ENCODE data around the gene DHCR24. TPM values are rescaled to one million over a fixed set of nuclear protein-coding genes. Genes with fewer than 3 reads are reported as not detected.

DHCR24 gene
- total and polyA plus RNA-seq, 2 of the 13 experiments (the other 11 are each of a cell fraction or from before 2014, with no cell fraction given), result 374 to 448 TPM

GRCh38 chr1:54919367-54920359, 32.7 kb upstream of the DHCR24 start (continued):
- TF ChIP-seq, protein P1, sequence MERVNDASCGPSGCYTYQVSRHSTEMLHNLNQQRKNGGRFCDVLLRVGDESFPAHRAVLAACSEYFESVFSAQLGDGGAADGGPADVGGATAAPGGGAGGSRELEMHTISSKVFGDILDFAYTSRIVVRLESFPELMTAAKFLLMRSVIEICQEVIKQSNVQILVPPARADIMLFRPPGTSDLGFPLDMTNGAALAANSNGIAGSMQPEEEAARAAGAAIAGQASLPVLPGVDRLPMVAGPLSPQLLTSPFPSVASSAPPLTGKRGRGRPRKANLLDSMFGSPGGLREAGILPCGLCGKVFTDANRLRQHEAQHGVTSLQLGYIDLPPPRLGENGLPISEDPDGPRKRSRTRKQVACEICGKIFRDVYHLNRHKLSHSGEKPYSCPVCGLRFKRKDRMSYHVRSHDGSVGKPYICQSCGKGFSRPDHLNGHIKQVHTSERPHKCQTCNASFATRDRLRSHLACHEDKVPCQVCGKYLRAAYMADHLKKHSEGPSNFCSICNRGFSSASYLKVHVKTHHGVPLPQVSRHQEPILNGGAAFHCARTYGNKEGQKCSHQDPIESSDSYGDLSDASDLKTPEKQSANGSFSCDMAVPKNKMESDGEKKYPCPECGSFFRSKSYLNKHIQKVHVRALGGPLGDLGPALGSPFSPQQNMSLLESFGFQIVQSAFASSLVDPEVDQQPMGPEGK (CRISPR knock-in tag; IDR thresholded peaks at IDR 0.05), result no peak
- TF ChIP-seq, protein P2, sequence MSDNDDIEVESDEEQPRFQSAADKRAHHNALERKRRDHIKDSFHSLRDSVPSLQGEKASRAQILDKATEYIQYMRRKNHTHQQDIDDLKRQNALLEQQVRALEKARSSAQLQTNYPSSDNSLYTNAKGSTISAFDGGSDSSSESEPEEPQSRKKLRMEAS (IDR thresholded peaks at IDR 0.05), result peak; percentile 55
- TF ChIP-seq MEIS1 (CRISPR knock-in tag; IDR thresholded peaks at IDR 0.05; ENCODE audit: borderline replicate concordance) (no peak), RFX5 (IDR thresholded peaks at IDR 0.05; ENCODE audit: low read depth, low read length) (no peak), USF2 (IDR thresholded peaks at IDR 0.05; ENCODE audit: low read depth, low read length) (no peak), USF2 (CRISPR knock-in tag; IDR thresholded peaks at IDR 0.05; ENCODE audit: borderline replicate concordance) (no peak), HDAC2 (CRISPR knock-in tag; IDR thresholded peaks at IDR 0.05) (peak; percentile 64), ZNF510 (CRISPR knock-in tag; IDR thresholded peaks at IDR 0.05; ENCODE audit: low read depth) (no peak), MTA3 (CRISPR knock-in tag; IDR thresholded peaks at IDR 0.05) (no peak), THRA (CRISPR knock-in tag; IDR thresholded peaks at IDR 0.05; ENCODE audit: borderline replicate concordance) (no peak), JUNB (CRISPR knock-in tag; IDR thresholded peaks at IDR 0.05; ENCODE audit: borderline replicate concordance) (no peak), SKI (IDR thresholded peaks at IDR 0.05; ENCODE audit: partially characterized antibody) (no peak), ZNF124 (CRISPR knock-in tag; IDR thresholded peaks at IDR 0.05) (no peak), ZNF788 (CRISPR knock-in tag; IDR thresholded peaks at IDR 0.05; ENCODE audit: borderline replicate concordance) (no peak), NR2F2 (IDR thresholded peaks at IDR 0.05; ENCODE audit: borderline replicate concordance, low read depth) (no peak; the same call in 1 of the 2 replicates), JDP2 (CRISPR knock-in tag; IDR thresholded peaks at IDR 0.05; ENCODE audit: borderline replicate concordance) (no peak)
- TF ChIP-seq, protein P3, sequence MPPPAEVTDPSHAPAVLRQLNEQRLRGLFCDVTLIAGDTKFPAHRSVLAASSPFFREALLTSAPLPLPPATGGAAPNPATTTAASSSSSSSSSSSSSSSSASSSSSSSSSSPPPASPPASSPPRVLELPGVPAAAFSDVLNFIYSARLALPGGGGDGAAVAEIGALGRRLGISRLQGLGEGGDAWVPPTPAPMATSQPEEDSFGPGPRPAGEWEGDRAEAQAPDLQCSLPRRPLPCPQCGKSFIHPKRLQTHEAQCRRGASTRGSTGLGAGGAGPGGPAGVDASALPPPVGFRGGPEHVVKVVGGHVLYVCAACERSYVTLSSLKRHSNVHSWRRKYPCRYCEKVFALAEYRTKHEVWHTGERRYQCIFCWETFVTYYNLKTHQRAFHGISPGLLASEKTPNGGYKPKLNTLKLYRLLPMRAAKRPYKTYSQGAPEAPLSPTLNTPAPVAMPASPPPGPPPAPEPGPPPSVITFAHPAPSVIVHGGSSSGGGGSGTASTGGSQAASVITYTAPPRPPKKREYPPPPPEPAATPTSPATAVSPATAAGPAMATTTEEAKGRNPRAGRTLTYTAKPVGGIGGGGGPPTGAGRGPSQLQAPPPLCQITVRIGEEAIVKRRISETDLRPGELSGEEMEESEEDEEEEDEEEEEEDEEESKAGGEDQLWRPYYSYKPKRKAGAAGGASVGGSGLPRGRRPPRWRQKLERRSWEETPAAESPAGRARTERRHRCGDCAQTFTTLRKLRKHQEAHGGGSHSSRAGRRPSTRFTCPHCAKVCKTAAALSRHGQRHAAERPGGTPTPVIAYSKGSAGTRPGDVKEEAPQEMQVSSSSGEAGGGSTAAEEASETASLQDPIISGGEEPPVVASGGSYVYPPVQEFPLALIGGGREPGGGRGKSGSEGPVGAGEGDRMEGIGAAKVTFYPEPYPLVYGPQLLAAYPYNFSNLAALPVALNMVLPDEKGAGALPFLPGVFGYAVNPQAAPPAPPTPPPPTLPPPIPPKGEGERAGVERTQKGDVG (CRISPR knock-in tag; IDR thresholded peaks at IDR 0.05; ENCODE audit: borderline replicate concordance), result no peak
- TF ChIP-seq, protein P4, sequence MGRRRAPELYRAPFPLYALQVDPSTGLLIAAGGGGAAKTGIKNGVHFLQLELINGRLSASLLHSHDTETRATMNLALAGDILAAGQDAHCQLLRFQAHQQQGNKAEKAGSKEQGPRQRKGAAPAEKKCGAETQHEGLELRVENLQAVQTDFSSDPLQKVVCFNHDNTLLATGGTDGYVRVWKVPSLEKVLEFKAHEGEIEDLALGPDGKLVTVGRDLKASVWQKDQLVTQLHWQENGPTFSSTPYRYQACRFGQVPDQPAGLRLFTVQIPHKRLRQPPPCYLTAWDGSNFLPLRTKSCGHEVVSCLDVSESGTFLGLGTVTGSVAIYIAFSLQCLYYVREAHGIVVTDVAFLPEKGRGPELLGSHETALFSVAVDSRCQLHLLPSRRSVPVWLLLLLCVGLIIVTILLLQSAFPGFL (CRISPR knock-in tag; IDR thresholded peaks at IDR 0.05), result no peak

Data from HepG2 (cell line).